NB4 (cell line): Measurements from ENCODE around the gene WDR36.
A peak's percentile ranks its signal among the peaks of the same experiment; 100 is the strongest.

Experiments used
- DNase-seq: peaks from one replicate; pipeline ENCODE4 v3.0.0; 2010; ENCODE audit warnings: low read depth
- H3K4me3 ChIP-seq: one replicate; pipeline ENCODE4 v1.5.1; 2011; ENCODE audit warnings: mild to moderate bottlenecking, low read depth, low read length, moderate library complexity
- MYC ChIP-seq: IDR thresholded peaks from 2 replicates; pipeline ENCODE4 v1.6.1; 2011; ENCODE audit warnings: low read depth, low read length
- POLR2A ChIP-seq: IDR thresholded peaks from 2 replicates; pipeline ENCODE4 v1.6.1; 2011; ENCODE audit warnings: mild to moderate bottlenecking; ENCODE audit not compliant: insufficient read length; ENCODE audit errors: extremely low read depth
- TF ChIP-seq, protein P1 (sequence below): IDR thresholded peaks from 2 replicates; pipeline ENCODE4 v1.6.1; 2011; ENCODE audit warnings: low read depth, low read length
- TF ChIP-seq, protein P2 (sequence below): IDR thresholded peaks from one replicate; pipeline ENCODE4 v1.5.1; 2012; ENCODE audit warnings: low read depth, low read length

The WDR36 gene

GRCh38 chr5:111132731-111133435 is 40.7 kb downstream of the WDR36 start:
- peak; percentile 28 for DNase-seq

GRCh38 chr5:111133436-111133751 is 41.2 kb downstream of the WDR36 start:
- H3K4me3 ChIP-seq = no peak overlapping the region
- DNase-seq = no peak
- TF ChIP-seq POLR2A (no peak), MYC (no peak)
- TF ChIP-seq, protein P1, sequence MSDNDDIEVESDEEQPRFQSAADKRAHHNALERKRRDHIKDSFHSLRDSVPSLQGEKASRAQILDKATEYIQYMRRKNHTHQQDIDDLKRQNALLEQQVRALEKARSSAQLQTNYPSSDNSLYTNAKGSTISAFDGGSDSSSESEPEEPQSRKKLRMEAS = no peak
- TF ChIP-seq, protein P2, sequence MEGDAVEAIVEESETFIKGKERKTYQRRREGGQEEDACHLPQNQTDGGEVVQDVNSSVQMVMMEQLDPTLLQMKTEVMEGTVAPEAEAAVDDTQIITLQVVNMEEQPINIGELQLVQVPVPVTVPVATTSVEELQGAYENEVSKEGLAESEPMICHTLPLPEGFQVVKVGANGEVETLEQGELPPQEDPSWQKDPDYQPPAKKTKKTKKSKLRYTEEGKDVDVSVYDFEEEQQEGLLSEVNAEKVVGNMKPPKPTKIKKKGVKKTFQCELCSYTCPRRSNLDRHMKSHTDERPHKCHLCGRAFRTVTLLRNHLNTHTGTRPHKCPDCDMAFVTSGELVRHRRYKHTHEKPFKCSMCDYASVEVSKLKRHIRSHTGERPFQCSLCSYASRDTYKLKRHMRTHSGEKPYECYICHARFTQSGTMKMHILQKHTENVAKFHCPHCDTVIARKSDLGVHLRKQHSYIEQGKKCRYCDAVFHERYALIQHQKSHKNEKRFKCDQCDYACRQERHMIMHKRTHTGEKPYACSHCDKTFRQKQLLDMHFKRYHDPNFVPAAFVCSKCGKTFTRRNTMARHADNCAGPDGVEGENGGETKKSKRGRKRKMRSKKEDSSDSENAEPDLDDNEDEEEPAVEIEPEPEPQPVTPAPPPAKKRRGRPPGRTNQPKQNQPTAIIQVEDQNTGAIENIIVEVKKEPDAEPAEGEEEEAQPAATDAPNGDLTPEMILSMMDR = no peak

More at GRCh38 chr5:111132731-111133435, 40.7 kb downstream of the WDR36 start:
- H3K4me3 ChIP-seq = no peak overlapping the region
- TF ChIP-seq POLR2A (no peak), MYC (no peak)
- TF ChIP-seq, protein P2 = no peak
- TF ChIP-seq, protein P1 = no peak

GRCh38 chr5:111134087-111134486 is 41.9 kb downstream of the WDR36 start:
- TF ChIP-seq, protein P1 = no peak
- TF ChIP-seq, protein P2 = no peak
- TF ChIP-seq POLR2A (no peak), MYC (no peak)
- no peak overlapping the region for H3K4me3 ChIP-seq
- DNase-seq = peak; percentile 46

- no peak for DNase-seq
- TF ChIP-seq, protein P2 = no peak
- no peak for TF ChIP-seq MYC
- no peak for TF ChIP-seq POLR2A
- TF ChIP-seq, protein P1 = no peak
- no peak overlapping the region for H3K4me3 ChIP-seq
Measured at GRCh38 chr5:111134864-111135263, 42.7 kb downstream of the WDR36 start.

GRCh38 chr5:111135363-111135762 is 43.2 kb downstream of the WDR36 start:
- TF ChIP-seq POLR2A = no peak
- TF ChIP-seq MYC = no peak
- TF ChIP-seq, protein P2 = no peak
- TF ChIP-seq, protein P1 = no peak
- no peak for DNase-seq
- H3K4me3 ChIP-seq = no peak overlapping the region

- DNase-seq = peak; percentile 21
- TF ChIP-seq, protein P1 = no peak
- TF ChIP-seq, protein P2 = no peak
- TF ChIP-seq MYC = no peak
- TF ChIP-seq POLR2A = no peak
- H3K4me3 ChIP-seq = no peak overlapping the region
Measured at GRCh38 chr5:111135946-111136345, 43.8 kb downstream of the WDR36 start.
